Panc1 (cell line): ENCODE results near the gene OTOGL.

ENCODE experiments used
- POLR2AphosphoS5 ChIP-seq: IDR thresholded peaks from 2 replicates; pipeline ENCODE4 v1.6.1; 2012; ENCODE audit warnings: mild to moderate bottlenecking, low read depth, low read length, moderate library complexity
- SIN3A ChIP-seq: IDR thresholded peaks from 2 replicates; pipeline ENCODE4 v1.6.1; 2012; ENCODE audit warnings: low read depth, mild to moderate bottlenecking, low read length, moderate library complexity, borderline replicate concordance; ENCODE audit not compliant: insufficient read depth
- TF ChIP-seq, protein P1 (sequence below), 2 experiments: IDR thresholded peaks; 2 replicates each; pipeline ENCODE4 v1.6.1; 2011 to 2012; ENCODE audit warnings: low read depth in 2 of 2, control low read depth in 1 of 2, low read length in 1 of 2, mild to moderate bottlenecking in 1 of 2, moderate library complexity in 1 of 2; ENCODE audit not compliant: insufficient read depth in 1 of 2
- TF ChIP-seq, protein P2 (sequence below): fragments of 450-650 bp; IDR thresholded peaks from 2 replicates; pipeline ENCODE4 v1.5.1; 2017; ENCODE audit warnings: mild to moderate bottlenecking

- TF ChIP-seq, protein P1, sequence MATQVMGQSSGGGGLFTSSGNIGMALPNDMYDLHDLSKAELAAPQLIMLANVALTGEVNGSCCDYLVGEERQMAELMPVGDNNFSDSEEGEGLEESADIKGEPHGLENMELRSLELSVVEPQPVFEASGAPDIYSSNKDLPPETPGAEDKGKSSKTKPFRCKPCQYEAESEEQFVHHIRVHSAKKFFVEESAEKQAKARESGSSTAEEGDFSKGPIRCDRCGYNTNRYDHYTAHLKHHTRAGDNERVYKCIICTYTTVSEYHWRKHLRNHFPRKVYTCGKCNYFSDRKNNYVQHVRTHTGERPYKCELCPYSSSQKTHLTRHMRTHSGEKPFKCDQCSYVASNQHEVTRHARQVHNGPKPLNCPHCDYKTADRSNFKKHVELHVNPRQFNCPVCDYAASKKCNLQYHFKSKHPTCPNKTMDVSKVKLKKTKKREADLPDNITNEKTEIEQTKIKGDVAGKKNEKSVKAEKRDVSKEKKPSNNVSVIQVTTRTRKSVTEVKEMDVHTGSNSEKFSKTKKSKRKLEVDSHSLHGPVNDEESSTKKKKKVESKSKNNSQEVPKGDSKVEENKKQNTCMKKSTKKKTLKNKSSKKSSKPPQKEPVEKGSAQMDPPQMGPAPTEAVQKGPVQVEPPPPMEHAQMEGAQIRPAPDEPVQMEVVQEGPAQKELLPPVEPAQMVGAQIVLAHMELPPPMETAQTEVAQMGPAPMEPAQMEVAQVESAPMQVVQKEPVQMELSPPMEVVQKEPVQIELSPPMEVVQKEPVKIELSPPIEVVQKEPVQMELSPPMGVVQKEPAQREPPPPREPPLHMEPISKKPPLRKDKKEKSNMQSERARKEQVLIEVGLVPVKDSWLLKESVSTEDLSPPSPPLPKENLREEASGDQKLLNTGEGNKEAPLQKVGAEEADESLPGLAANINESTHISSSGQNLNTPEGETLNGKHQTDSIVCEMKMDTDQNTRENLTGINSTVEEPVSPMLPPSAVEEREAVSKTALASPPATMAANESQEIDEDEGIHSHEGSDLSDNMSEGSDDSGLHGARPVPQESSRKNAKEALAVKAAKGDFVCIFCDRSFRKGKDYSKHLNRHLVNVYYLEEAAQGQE (IDR thresholded peaks at IDR 0.05; ENCODE audit: insufficient read depth in 1 of 2, low read depth in 2 of 2, low read length in 1 of 2): no peak
- TF ChIP-seq, protein P2, sequence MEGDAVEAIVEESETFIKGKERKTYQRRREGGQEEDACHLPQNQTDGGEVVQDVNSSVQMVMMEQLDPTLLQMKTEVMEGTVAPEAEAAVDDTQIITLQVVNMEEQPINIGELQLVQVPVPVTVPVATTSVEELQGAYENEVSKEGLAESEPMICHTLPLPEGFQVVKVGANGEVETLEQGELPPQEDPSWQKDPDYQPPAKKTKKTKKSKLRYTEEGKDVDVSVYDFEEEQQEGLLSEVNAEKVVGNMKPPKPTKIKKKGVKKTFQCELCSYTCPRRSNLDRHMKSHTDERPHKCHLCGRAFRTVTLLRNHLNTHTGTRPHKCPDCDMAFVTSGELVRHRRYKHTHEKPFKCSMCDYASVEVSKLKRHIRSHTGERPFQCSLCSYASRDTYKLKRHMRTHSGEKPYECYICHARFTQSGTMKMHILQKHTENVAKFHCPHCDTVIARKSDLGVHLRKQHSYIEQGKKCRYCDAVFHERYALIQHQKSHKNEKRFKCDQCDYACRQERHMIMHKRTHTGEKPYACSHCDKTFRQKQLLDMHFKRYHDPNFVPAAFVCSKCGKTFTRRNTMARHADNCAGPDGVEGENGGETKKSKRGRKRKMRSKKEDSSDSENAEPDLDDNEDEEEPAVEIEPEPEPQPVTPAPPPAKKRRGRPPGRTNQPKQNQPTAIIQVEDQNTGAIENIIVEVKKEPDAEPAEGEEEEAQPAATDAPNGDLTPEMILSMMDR: no peak
- TF ChIP-seq POLR2AphosphoS5: no peak
- TF ChIP-seq SIN3A: no peak
Measured at GRCh38 chr12:80264891-80265290, 165.6 kb downstream of the OTOGL start.
